HCEC 1CT (cell line): Measurements from ENCODE around the gene ALG14.
"Not testable (repeated sequence)": the region's sequence is repeated elsewhere in the genome, so short reads cannot be mapped to it uniquely, and the experiment has no call there.

Experiments
- DNase-seq: peaks from one replicate; pipeline ENCODE4 v3.0.0-alpha.2; 2017

Gene ALG14

DNA sequence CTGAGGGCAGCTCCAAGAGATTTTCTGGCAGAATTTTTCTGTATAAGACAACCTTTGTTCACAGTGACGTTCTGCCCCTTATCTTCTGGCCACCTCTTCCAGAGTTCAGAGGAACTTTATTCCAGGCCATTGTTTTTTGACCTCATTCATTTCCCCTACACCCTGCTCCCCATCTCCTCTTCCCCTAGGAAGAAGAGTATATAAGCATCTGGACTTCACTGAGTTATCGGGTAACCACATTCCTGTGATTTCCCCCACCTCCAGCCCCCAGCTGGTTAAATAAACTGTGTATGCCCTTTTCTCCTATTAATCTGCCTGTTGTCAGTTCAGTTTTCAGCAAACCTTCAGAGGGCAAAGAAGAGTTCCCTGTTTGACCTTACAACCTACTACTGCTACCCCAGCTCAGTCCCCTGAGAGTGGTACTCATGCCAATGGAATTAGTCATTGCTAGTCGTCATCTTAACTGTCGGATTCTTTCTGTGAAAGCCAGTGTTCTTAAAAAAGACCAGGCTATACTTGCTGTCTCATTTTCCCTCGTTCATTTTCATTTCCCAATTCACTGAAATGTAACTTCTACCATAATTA is 14.3 kb upstream of the ALG14 start:
- DNase-seq = peak; percentile 84

DNA sequence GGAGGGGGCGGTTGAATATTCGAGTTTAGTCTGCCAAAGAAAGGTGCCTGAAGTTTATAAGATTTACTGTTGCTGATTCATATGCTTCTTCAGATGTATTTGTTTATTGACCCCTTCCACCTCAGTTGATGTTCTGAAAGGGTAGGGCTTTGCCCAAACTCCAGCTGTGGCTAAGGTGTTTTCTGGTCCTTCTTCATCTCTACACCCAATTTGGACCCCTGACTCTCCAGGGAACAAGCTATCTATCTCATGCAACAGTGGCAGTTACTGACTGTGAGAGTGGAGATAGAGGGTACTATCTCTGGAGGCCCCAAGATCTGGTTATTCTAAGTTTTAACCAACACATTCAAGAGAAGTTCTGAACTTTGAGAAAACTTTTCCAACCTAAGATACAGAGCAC is 12.6 kb upstream of the ALG14 start:
- DNase-seq = no peak

GRCh38 chr1:95084317-95085176 is 11.8 kb upstream of the ALG14 start:
- DNase-seq = peak; percentile 8

- DNase-seq = no peak
These were observed 8.1 kb upstream of the ALG14 start for GRCh38 chr1:95080879-95081278.

DNA sequence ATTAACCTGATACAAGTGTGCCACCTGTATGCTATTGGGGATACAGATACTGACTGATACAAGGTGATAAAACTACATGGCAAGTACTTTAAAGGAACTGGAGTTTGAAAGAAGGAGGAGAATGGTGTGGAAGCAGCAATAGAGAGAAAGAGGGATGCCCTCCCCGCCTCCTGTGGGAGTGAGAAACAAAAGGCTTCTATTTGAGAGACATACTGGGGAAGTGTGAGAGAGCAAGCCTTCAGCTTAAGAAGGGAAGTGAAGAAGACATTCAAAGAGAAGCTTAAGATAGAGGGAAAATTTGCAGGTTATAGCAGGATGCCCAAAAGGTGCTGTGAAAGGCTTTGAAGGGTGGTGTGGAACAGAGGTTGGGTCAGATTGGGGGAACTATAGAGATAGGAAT is 7.7 kb upstream of the ALG14 start:
- DNase-seq = no peak

DNA sequence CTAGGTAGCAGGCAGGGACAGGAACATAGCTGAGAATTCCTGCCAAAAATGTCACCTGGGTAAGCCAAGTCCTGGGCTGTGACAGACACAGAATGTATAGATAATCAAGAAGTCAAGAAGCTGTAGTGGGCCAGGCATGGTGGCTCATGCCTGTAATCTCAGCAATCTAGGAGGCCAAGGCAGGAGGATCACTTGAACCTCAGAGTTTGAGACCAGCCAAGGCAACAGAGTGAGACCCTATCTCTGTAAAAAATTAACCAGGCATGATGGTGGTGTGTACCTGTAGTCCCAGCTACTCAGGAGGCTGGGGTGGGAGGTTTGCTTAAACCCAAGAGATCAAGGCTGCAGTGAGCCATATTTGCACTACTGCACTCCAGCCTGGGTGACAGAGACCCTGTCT is 3.3 kb upstream of the ALG14 start:
- DNase-seq = no peak

- DNase-seq = no peak
These were observed 695 bp upstream of the ALG14 start for GRCh38 chr1:95073446-95073845.

DNA sequence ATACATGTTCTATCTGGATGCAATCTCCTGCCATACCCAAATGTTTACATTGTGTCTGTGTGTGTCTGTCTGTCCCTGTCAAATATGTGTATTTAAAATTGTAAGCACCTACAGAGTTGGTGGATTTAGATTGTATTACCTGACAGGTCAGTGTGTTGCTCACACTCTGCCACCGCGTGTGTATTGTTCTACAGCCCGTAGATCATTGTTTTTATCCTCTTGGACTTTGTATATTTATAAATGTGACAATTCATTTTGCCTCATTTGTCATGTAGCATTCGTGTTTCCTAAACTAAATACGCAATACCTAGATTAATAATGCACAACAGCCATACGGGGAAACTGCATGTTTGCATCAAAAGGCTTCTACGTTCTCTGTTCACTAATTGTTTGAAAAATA is 634 bp downstream of the ALG14 start:
- DNase-seq = peak; percentile 5

GRCh38 chr1:95071539-95071938 is 1.2 kb downstream of the ALG14 start:
- DNase-seq = no peak

- DNase-seq = no peak
These were observed 3.0 kb downstream of the ALG14 start for GRCh38 chr1:95069710-95070093.

DNA sequence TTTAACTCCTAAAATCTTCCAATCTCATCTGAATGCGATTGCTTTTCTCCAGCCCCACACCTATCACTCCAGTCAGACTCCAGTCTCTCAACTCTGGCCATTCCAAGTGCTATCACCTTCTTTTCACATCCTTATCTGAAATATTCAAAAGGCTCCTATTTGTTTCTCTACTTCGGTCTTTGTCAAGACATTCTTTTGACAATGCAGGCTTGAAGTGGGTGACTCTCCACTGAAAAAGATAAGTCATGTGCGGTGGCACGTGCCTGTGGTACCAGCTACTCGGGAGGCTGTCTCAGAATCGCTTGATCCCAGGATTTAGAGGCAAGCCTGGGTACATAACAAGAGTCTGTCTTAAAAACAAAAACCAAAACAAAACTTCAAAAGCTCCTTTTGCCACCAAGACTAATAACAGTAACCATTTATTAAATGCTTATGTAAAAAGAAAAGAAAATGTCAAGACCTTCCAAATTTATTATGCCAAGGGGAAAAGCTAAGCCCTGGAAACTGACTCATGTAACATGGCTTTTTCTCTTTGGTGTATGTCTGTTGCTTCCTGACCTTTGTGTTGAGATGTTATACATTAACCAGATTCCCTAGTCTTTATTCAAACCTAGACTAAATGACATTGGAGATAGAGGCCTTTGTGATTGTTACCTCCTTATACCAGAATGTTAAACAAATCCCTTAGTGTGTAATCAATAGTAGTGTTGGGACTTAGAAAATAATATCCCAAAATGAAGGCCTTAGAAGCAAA is 3.6 kb downstream of the ALG14 start:
- DNase-seq = no peak

- DNase-seq = no peak
These were observed 5.2 kb downstream of the ALG14 start for GRCh38 chr1:95067568-95067967.

DNA sequence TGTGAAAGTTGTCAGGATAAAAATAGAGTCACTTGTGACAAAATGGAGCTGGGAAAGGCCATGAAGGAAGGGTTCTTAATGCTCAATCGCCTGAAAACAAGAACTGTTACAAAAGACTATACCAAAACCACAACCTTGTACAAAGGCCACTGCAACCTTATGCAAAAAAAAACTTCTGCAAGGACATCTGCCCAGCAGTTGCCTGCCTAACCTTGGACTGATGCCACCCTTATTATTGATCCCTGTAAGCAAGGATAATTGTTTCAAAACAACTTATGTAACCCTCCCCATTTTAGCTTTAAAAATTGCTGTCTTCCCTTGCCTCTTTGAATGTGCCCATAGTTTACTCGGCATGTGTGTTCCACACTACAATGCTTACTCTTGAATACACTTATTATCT is 5.7 kb downstream of the ALG14 start:
- no peak for DNase-seq

GRCh38 chr1:95061445-95062006 is 11.2 kb downstream of the ALG14 start:
- no peak for DNase-seq

- no peak for DNase-seq
These were observed 13.8 kb downstream of the ALG14 start for GRCh38 chr1:95058974-95059373.

GRCh38 chr1:95057351-95057750 is 15.4 kb downstream of the ALG14 start:
- no peak for DNase-seq

GRCh38 chr1:95049935-95050334 is 22.8 kb downstream of the ALG14 start:
- DNase-seq = no peak

DNA sequence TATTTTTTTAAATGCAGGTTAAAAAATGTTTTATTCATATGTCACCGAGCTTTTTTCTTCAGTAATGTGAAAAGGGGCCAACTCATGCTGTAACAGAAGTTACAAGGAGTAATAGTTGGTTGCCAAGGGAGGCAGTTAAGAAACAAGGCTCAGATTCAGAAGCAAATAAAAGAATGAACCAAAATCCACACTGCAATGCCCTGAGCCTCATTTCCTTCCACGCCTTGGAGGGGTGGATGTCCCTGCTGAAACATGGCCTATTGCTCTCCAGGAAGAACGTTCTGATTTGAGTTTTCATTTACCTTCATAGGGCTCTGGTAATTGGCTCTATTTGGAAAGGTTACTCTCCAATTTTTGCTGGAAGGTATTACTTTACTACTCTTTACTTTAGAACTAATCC is 24.4 kb downstream of the ALG14 start:
- no peak for DNase-seq

DNA sequence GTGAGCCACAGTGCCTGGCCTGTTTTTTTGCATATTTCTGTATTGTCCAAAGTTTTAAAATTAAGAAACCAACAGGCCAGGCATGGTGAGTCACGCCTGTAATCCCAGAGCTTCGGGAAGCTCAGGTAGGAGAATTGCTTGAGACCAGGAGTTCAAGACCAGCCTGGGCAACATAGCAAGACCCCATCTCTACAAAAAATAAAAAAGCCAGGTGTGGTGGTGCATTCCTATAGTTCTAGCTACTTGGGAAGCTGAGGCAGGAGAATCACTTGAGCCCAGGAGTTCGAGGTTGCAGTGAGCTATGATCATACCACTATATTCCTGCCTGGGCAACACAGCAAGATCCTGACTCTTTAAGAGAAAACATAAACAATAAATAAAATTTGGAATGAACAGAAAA is 25.1 kb downstream of the ALG14 start:
- not testable (repeated sequence) for DNase-seq

GRCh38 chr1:95046359-95046758 is 26.4 kb downstream of the ALG14 start:
- DNase-seq = no peak

DNA sequence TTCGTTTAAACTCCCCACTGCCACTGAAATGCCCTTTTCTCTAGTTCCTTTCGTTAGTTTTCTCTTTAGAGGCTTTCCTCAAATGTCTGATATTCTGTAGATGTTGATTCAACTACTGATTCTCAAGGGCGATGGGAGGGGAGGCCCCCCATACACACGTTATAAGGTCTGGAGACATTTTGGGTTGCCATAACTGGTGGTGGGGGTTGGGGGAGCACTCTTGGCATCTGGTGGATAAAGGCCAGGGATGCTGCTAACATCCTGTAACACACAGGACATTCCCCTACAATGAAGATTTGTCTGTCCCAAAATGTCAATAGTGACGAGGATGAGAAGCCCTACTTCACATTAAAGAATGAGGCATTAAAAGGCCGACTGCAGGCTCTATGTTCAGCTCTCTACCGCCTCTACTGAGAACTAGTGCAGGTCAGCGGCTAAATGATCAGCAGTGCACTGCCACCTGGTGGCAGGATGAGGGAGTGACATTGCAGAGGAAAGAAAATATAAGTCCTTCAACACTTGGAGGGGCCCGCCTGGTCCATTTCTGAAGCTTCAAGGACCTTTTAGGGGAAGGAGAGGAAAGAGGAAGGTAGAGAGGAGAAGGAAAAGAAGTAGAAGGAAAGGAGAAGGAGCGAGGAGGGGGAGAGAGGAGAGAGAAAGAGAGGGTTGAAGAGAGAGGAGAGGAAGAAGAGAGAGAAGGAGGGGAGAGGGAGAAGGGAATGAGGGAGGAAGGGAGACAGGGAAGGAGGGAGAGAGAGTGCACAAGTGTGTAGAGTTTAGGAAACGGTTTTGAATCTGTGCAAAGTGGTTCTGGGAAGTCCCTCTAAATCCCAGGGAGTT is 29.4 kb downstream of the ALG14 start:
- peak; percentile 84 for DNase-seq

GRCh38 chr1:95042286-95042685 is 30.5 kb downstream of the ALG14 start:
- peak; percentile 18 for DNase-seq
